GM12865 (cell line): Measurements from ENCODE around the gene ARHGEF40.

Experiments
- DNase-seq: peaks from one replicate; pipeline ENCODE4 v3.0.0; 2010; ENCODE audit warnings: low read depth
- H3K4me3 ChIP-seq: 2 replicates; pipeline ENCODE4 v1.5.1; 2011; ENCODE audit warnings: mild to moderate bottlenecking, low read depth, low read length, control low read depth
- CTCF ChIP-seq: IDR thresholded peaks from 2 replicates; pipeline ENCODE4 v1.5.1; 2011; ENCODE audit warnings: low read length, control low read depth, low read depth, inconsistent platforms; ENCODE audit not compliant: insufficient read depth; ENCODE audit errors: missing control alignments

Gene ARHGEF40

GRCh38 chr14:21060614-21061346 lies 9.3 kb upstream of the ARHGEF40 start:
- TF ChIP-seq CTCF: no peak
- no peak for DNase-seq
- no peak overlapping the region for H3K4me3 ChIP-seq

GRCh38 chr14:21061347-21061668 lies 8.8 kb upstream of the ARHGEF40 start:
- H3K4me3 ChIP-seq: no peak overlapping the region
- TF ChIP-seq CTCF: no peak
- no peak for DNase-seq

- no peak overlapping the region for H3K4me3 ChIP-seq
- no peak for DNase-seq
- no peak for TF ChIP-seq CTCF
These were observed 6.6 kb upstream of the ARHGEF40 start for GRCh38 chr14:21063479-21063878.

GRCh38 chr14:21066882-21067502 lies 3.1 kb upstream of the ARHGEF40 start:
- DNase-seq: no peak
- no peak overlapping the region for H3K4me3 ChIP-seq
- TF ChIP-seq CTCF: peak; percentile 29

- TF ChIP-seq CTCF: peak; percentile 38
- H3K4me3 ChIP-seq: no peak overlapping the region
- DNase-seq: peak; percentile 51
These were observed 1.4 kb upstream of the ARHGEF40 start for GRCh38 chr14:21068521-21069387.

- no peak overlapping the region; the same call in 1 of the 2 replicates for H3K4me3 ChIP-seq
These were observed 569 bp upstream of the ARHGEF40 start for GRCh38 chr14:21069388-21070082.

More at GRCh38 chr14:21069388-21070082, 569 bp upstream of the ARHGEF40 start:
- no peak for TF ChIP-seq CTCF
- DNase-seq: no peak
